Stromal cell of bone marrow (primary cell): Measurements from ENCODE around the gene IFI27L2.
"Not testable (repeated sequence)": the region's sequence is repeated elsewhere in the genome, so short reads cannot be mapped to it uniquely, and the experiment has no call there.

Source experiments
- DNase-seq: peaks from one replicate; pipeline ENCODE4 v3.0.0-alpha.2; 2012; ENCODE audit warnings: low read depth

The IFI27L2 gene, protein sequence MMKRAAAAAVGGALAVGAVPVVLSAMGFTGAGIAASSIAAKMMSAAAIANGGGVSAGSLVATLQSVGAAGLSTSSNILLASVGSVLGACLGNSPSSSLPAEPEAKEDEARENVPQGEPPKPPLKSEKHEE

DNA sequence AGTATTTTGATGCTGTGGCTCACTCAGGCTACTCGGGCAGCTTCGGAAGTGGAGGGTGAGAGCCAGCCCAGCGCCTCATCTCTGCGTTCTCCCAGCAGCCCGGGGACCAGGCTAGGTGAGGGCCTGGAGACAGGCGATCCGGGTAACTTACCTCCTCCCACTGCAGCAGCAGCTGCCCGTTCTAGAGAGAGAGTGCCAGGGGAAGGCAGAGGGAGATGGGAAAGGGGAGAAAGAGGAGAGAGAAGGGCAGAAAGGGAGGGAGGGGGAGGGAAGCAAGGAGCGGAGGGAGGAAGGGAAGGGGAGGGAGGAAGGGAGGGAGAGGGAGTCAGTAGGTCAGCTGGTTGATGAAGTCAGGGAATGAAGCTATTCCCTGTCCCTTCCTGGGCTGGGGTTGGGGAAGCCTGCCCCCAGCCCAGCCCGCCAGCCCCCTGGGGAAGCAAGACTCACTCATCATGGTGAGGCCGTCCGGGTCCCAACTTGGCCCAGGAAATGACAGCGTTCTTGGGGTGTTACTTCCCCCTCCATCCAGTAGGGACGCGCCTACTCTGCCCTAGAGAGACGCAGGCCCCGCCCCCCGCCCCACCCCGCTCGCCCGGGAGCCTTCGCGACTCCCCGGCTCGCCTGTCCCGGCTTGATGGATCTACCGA is at the start of gene IFI27L2:
IFI27L2 (minus strand) TSS at position 494 of the 647 bp plus-strand sequence; CDS start at position 454, 40 bp downstream.
- DNase-seq, result peak; percentile 75

DNA sequence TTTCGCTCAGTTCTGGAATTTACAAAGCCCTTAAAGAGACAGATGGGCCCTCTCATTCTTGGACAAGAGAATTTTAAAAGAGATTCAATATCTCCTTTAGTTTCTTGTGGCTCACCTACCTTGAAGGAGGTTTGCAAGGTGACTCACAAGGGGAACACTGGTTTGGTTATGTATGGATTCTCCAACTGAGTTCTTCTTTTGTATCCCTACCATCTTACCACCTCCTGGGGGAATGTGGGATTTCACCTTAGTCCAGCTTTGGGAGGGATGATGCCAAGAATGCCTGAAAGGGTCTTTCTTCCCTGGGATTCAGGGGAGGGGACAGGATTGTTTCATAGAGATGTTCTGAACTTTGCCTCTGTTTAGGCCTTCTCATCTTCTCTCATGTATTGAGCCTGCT is 48.4 kb upstream of the IFI27L2 start:
- no peak for DNase-seq

DNA sequence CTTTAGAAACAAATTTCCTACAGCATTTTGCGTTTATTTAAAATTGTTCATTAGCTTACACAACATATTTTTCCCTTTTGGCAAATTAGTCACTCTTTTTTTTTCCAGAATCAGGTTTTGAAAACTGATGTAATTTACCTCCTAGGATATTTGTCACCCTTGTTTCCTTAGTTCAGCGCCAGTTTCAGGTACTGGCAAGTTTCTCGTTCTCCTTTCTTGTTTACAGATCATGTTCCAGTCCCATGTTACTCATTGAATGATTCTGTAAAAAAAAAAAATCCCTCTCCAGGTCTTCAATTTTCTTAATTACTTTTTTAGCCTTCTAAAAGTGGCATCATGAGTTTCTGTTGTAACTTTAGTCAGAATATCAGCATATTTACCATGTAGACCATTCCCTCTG is 47.4 kb upstream of the IFI27L2 start:
- no peak for DNase-seq

DNA sequence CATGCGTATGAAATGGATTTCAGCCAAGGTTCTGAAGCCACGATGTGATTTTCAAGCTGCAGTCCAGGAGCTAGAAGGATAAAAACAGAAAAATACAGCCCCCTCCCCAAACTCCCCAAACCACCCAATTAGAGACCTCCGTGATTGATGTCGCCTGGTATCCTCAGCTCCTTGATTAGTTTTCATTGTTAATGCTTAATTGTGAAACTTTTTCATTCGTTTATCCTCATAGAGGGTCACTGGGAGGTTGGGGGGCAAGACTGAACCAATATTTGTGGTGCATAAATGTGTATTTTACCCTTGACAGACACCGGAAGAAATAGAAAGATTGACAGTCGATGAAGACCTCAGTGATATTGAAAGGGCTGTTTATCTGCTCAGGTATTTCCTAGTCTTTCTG is 46.3 kb upstream of the IFI27L2 start:
- DNase-seq, result no peak

DNA sequence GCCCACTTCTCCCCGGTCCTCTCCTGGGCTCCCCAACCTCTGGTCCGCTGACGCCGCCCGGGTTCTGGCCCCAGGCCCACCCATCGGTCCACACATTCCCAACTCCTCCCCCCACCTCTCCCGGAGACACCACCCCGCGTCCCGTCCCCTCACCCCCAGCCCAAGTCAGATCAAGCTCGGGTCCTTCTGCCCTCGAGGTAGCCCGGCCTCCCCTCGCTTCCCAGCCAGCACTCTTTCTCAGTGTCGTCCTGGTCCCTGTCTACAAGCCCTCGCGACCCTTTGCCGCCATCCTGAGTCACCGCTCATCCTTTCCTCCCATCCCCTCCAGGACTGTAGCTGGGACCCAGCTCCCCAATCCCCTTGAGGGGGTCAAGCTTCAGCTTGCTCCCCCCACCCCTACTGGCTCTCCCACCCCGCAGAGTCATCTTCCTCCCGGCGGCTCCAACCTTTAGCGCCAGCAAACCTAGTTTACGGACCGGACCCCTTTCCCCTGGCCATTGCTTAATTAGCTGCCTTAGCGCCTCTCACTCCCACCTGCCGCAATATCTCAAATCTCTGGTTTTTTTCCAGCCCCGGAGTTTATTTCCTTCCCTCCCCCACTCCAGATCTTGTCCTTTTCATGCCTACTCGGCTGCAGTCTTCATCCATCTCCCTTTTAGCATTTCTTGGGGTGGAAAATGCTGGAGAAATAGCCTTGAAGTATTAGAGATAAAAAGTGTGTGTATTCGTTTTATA is 45.8 kb upstream of the IFI27L2 start:
- no peak for DNase-seq

DNA sequence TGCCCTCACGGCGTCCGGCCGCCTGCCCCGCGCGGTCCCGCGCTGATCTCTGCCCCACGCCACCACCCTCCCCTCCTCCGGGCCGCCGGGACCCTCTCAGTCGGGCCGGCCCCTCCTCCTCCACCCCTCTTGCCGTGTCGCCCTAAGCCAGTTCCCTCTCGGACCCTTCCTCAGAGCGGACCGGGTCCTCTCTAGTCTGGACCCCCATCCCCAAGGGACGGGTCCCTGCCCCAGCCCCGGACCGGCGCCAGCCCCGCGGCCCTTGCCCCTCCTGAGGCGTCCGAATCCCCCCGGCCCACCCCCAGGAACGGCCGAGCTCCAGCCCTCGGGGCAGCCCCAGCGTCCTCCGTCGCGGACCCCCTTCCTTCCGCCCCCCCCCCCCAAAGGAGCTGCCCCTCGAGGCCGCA is 45.2 kb upstream of the IFI27L2 start:
- DNase-seq, result no peak

DNA sequence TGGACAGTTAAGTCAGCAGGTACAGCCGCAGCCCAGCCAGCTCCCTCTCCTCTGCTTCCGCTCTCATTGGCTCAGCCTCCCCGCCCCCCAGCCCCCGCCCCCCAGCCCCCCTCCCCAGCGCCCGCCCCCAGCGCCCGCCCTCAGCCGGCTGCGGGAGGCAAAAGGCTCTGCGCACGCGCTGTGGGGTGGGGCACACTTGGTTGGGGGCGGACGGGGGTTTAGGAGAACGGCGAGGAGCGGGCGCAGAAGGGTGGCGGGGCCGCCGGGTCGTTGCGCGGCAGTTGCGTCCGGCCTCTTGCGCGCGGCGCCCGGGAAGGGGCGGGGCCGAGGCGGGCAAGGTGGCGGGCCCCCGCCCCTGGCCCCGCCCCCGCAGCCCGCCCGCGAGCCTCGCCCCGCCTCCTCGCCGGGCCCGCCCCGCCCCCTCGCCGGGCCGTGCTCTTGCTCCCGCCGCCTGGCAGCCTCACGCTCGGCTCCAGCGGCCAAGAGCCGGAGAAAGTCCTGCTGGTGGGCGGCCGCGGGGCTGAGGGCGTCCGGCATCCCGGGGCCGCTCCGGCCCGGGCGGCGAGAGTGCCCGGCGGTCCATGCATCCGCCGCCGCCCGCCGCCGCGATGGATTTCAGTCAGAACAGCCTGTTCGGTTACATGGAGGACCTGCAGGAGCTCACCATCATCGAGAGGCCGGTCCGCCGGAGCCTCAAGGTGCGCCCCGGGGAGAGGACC is 44.6 kb upstream of the IFI27L2 start, which contains the start of gene PPP4R4:
PPP4R4 (plus strand) TSS at position 438 of the 719 bp plus-strand sequence; CDS start at position 582, 144 bp downstream.
- DNase-seq, result peak; percentile 13

DNA sequence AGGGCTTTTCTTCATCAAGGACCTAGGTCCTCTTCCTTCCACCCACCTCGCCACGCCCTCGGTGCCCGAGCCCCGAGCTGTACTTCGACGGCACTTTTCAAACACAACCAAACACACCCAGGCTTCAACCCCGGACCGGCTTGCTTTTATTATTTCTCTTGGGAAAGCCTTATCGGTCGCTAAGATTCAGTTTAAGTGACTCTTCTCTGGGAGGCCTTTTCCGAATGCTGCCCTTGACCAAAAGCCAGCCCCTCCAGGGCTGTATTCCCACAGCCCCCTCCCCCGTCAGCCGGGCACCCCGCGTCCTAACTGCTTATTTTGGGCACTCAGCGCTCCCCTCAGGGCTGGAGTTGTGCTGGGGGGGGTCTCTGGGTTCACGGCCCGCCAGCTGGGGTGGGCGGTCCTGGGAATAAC is 44.1 kb upstream of the IFI27L2 start:
- no peak for DNase-seq

DNA sequence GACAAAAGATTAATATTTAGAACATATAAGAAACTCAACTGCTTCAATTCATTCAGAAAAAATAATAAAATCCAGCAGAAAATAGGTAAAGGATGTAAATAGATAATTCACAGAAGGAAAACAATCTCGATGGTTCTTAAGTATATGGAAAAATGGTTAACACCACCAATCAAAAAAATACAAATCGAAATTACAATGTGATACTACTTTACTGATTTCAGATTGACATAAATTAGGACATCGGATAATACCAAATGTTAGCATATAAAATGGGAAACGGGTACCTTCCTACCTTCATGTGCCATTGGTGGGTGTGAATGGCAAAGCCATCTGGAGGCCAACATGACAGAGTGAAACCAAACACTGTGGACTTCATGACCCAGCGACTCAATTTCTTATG is 43.1 kb upstream of the IFI27L2 start:
- DNase-seq, result no peak

DNA sequence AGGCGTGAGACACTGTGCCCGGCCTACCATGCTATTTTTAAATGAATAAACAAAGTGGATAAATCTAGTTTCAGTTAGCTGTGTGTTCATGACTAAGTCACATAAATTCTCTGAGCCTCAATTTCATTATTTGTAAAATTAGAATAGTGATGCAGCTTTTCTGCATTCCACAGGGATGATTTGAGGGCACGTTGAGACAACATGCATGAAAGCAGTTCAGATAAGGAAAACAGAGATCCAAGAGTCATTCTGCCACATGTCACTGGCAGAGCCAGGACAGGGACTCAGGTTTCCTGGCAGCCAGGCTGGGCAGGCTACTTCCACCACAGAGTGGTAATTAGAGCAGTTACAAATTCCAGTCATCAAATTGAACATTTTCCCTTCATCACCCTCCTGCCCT is 41.8 kb upstream of the IFI27L2 start:
- peak; percentile 7 for DNase-seq

DNA sequence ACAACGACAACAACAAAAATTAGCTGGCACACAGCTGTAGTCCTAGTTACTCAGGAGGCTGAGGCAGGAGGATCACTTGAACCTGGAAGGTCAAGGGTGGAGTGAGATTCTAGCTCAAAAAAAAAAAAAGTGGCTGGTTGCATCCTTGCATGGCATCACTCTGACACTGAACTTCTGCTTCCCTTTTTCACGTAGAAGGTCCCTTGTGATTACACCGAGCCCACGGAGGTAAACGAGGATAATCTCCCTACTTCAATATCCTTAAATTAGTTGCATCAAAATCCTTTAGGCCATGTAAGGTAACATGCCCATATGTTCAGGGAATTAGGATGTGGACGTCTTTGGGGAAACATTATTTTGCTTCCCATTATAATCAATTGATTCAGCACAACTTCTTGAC is 40.7 kb upstream of the IFI27L2 start:
- DNase-seq, result no peak

DNA sequence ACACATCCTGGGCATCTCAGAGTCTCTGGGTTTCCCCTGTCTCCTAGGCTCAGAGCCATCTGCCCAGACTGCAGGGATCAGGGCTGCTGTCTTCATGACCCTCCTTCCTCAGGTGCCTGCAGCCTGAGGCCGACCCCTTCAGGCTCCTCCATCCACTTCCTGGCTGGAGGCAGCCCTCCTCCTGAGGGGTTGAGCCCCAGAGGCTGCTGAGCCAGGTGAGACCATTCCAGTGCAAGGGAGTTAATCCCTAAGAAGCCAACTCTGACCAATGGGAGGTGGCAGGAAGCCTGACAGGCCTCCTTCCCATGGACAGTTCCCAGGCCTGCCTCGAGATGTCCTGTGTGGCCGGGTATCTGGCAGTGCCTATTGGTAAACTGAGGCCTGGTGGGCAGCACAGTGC is 36.3 kb upstream of the IFI27L2 start:
- DNase-seq, result no peak

DNA sequence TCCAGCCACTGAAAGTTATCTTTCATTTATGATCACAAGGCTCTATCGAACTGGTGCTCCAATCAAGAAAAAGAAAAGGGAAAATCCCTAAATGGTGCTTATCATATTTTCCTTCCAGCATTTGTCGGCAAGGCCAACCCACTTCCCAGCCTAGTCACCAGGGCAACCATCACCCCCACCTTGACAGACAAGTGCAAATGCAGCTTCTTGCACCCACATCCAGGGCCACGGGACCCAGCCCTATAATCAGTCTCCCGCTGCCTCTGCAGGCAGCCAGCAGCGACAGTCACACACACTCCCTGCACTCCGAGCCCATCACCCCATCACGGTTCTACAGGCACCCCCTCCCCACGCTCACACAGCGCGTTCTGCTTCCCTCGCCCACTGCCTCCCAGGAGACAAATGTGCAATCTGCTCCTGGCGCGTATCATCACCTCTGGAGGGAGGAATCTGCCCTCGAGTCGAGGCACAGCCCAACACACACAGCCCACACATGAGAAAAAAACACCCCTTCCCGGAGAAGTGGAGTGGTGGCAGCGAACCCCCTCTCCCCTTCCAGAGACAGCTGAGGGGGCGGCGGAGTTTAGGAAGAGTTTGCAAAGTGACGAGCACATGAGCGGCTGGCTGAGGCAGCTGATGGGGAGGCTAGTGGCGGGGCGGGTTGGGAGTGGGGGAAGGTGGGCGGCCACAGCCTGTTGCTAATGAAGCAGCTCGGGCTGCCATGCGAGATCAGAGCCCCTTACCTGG is 35.5 kb upstream of the IFI27L2 start:
- no peak for DNase-seq

DNA sequence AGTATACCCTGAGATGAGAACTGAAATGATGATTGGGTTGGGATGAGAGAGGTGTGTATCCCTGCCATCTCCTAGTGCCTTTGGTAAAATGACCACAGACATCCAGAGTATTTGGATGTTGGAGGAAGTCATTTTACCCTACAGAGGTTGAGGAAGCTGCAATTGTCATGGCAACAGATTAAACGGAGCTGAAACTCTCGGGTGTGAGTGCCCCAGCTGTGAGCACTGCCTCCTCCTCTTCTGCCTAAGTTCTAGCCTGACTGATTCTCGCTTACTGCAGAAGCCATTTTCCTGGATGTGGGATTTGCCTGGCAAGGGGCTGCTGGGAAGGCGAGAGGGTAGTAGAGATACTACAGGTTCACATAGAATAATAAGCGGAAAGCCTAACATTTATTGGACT is 34.4 kb upstream of the IFI27L2 start:
- DNase-seq, result no peak

DNA sequence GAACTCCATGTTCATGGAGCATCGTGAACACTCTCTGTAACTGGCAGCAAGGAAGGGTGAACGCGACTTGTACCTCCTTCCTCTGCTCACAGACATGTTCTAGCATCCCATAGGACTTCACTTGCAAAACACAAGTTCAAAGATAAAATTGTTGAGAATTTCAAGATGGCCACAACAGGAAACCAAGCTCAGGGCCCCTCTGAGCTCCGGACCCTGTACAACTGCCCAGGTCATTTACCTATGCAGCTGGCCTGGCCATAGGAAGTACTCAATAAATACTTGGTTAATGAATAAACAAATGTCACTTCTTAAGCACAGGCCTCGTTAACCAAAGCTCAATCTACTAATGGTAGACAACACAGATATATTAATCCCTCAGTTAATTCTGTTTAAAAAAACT is 33.1 kb upstream of the IFI27L2 start:
- no peak for DNase-seq

DNA sequence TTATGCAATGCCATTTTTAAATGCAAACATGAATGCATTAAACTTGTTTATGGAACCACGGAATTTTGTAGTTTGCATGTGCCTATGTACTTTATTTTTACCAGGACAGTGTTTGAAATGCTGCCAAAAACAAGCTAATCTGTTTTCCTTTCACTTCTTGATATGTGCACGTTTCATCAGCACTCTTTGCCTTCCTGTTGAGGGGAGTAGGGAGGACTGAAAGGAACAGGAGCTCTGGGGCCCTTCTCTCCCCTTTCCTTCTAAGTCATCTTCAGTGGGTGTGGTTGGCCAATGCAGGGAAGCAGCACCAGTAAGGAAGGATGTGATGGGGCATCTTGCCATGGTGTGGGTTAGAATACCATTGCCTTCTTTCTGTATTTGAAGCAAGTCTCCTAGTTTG is 32.6 kb upstream of the IFI27L2 start:
- no peak for DNase-seq

DNA sequence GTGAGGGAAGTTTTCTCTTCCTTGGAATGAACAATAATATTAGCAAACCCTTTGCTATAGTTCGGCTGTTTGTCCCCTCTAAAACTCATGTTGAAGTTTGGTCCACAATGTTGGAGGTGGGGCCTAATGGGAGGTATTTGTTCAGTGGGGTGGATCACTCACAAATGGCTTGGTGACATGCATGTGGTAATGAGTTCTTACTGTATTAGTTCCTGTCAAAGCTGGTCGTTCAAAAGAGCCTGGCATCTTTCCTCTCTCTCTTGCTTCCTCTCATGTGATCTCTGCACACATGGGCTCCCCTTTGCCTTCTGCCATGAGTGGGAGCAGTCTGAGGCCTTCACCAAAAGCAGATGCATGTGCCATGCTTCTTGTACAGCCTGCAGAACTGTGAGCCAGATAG is 31.7 kb upstream of the IFI27L2 start:
- no peak for DNase-seq

DNA sequence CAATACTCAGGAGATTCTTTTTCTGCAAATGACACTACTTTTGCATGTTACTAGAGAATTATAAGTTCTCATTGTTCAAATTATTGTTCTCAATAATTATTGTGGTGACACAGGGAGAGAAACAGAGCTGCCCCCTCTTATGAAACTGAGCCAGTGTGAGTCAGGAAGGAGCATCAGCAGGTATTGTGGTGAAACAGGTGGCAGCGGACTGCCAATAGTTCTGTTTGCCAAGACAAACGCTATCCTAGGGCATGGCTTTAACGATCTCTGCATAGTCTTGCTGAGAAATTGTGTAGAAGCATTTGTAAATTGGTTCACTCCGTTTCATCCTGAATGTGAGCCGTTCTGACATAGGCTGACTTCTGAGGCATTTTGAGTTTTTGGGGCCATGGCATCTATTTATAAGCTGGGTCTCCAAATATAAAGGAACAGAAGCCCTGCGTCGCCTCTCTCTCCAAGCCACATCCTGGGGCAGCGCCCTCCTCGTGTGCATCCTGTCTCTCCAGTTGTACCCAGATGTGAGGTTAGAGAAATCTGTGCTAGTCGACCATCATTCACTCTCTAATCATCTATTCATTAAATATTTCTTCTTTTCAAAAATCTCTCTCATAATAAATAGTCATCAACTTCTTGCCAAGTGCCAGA is 29.0 kb upstream of the IFI27L2 start:
- no peak for DNase-seq

DNA sequence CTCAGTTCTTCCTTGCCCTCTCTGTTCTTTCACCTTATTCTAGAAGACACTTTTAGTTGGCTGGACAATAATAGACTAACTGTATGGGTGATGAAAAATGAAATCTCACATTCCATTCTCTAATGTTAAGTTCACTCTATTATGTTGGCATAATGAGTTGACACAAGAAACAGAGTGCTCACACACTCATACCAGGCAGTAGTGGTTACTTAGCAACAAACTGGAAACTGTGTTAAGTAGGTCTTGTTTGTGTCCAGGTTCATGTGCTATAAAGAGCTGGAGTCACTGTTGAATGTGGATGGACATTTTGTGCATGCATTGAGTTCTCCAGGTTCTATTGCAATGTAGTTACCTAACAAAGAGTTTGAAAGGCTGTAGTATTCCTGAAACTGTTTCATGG is 27.8 kb upstream of the IFI27L2 start:
- DNase-seq, result no peak

DNA sequence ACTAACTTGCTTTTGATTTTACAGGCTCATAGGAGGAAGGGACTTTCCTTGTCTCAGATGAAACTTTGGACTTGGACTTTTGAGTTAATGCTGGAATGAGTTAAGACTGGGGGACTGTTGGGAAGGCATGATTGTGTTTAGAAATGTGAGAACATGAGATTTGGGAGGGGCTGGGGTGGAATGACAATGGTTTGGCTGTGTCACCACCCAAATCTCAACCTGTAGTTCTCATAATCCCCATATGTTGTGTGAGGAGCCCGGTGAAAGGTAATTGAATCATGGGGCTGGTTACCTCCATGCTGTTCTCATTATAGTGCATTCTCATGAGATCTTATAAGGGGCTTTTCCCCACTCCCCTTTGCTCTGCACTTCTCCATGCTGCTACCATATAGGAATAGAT is 26.7 kb upstream of the IFI27L2 start:
- not testable (repeated sequence) for DNase-seq

DNA sequence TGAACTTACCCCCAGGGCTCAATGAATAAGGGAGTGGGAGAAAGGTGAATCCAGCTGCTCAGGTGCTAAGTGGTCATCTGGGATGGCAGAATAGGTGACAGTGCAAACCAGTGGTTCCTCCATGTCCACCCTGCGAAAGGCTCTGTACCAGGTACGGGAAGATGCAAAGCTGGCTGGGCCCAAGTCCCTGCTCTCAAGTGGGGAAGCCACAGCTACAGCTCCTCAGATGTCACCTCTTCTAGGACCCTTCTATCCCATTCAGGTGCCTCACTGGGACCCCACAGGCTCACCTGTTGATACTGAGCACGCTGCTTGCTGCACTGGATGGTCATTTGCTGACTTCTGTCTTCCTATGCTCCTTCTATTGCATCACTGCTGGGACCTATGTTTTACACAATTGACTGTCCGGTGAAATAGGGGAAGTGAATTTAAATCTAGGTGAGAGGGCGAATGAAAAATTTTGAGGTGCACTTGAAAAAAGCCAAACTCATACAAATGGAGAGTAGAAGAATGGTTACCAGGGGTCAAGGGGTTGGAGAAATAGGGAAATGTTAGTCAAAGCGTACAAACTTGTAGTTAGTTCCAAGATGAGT is 24.4 kb upstream of the IFI27L2 start:
- no peak for DNase-seq
